H1 (cell line): ENCODE measurements around the gene TBC1D7.

Experiments used
- E2F6 ChIP-seq: IDR thresholded peaks from 2 replicates; pipeline ENCODE4 v1.6.1; 2012; ENCODE audit warnings: inconsistent platforms
- JUN ChIP-seq: IDR thresholded peaks from 2 replicates; pipeline ENCODE4 v1.6.1; 2011; ENCODE audit warnings: low read depth, mild to moderate bottlenecking, improper control_type of control experiment, low read length
- SUZ12 ChIP-seq: fragments of 200-600 bp; sonication (generic); IDR thresholded peaks from 2 replicates; pipeline ENCODE4 v1.6.1; 2012; ENCODE audit warnings: mild to moderate bottlenecking, inconsistent platforms, low read length, moderate library complexity, mixed read lengths
- TF ChIP-seq, protein P1 (sequence below), 3 experiments: IDR thresholded peaks; 1 replicate in 2 of 3; 2 replicates in 1 of 3; pipeline versions ENCODE4 v1.5.1 to v1.6.1; 2011; ENCODE audit warnings: low read length in 3 of 3, mild to moderate bottlenecking in 3 of 3, inconsistent platforms in 2 of 3, low read depth in 1 of 3, moderate library complexity in 1 of 3; ENCODE audit not compliant: insufficient read depth in 1 of 3; ENCODE audit errors: control extremely low read depth in 1 of 3

GRCh38 chr6:13359287-13359686, 30.9 kb upstream of the TBC1D7 start:
- TF ChIP-seq, protein P1, sequence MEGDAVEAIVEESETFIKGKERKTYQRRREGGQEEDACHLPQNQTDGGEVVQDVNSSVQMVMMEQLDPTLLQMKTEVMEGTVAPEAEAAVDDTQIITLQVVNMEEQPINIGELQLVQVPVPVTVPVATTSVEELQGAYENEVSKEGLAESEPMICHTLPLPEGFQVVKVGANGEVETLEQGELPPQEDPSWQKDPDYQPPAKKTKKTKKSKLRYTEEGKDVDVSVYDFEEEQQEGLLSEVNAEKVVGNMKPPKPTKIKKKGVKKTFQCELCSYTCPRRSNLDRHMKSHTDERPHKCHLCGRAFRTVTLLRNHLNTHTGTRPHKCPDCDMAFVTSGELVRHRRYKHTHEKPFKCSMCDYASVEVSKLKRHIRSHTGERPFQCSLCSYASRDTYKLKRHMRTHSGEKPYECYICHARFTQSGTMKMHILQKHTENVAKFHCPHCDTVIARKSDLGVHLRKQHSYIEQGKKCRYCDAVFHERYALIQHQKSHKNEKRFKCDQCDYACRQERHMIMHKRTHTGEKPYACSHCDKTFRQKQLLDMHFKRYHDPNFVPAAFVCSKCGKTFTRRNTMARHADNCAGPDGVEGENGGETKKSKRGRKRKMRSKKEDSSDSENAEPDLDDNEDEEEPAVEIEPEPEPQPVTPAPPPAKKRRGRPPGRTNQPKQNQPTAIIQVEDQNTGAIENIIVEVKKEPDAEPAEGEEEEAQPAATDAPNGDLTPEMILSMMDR (IDR thresholded peaks at IDR 0.05; ENCODE audit: control extremely low read depth in 1 of 3, insufficient read depth in 1 of 3, low read depth in 1 of 3, low read length in 3 of 3) = no peak
- TF ChIP-seq JUN (no peak), E2F6 (no peak), SUZ12 (no peak)
